Activated CD8-positive, alpha-beta memory T cell treated with anti-CD3 and anti-CD28 coated beads for 24 hours (primary cell): ENCODE data around the gene COX8C.
"Not testable (repeated sequence)": the region's sequence is repeated elsewhere in the genome, so short reads cannot be mapped to it uniquely, and the experiment has no call there.

Experiments used
- DNase-seq: peaks from one replicate; pipeline ENCODE4 v3.0.0-alpha.2; 2020

COX8C gene

DNA sequence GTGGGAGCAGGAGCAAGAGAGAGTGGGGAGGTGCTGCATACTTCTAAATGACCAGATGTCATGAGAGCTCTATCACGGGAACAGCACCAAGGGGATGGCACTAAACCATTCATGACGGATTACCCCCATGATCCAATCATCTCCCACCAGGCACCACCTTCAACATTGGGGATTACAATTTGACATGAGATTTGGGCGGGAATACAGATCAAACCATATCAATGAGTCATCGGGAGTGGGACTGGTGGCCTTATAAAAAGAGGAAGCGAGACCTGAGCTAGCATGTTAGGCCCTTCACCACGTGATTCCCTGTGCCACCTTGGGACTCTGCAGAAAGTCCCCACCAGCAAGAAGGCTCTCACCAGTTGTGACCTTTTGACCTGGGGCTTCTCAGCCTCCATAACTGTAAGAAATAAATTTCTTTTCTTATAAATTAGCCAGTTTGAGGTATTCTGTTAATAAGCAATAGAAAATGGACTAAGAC lies 28.7 kb downstream of the COX8C start:
- no peak for DNase-seq

DNA sequence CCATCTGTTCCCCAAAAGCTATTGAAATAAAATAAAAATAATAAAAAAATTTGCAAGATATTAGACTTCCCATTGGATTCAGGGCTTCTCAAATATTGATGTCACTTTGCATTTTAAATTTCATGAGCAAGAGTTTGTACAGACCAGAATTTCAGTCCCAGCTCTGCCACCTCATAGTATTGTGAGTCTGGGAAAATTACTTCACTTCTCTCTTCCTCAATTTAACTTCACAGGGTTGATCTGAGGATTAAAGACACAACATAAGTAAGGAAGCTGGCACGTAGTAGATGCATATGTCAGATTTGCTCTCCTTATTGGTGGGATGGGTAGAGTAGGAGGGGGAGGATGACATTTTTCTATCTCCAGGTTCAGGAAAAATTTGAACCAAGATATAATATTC lies 32.8 kb downstream of the COX8C start:
- no peak for DNase-seq

DNA sequence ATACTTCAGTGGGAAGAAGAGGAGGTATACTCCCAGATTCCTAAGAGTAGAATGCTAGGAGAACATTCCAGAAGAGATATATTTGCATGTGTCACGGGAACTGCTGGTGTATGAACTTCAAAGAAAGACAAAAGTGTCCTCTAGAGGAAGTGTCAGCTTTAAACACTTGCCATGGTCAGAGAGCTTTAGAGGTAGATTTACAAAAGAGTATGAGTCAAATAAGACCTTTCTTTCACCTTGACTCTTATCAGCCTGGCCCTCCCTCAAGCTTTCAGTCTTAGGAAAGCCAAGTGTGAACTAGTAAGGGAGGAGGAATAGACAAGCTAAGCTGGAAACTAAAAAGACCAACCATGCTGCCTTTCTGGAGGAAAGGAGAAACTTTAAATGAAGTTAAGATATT lies 34.7 kb downstream of the COX8C start:
- DNase-seq = no peak

DNA sequence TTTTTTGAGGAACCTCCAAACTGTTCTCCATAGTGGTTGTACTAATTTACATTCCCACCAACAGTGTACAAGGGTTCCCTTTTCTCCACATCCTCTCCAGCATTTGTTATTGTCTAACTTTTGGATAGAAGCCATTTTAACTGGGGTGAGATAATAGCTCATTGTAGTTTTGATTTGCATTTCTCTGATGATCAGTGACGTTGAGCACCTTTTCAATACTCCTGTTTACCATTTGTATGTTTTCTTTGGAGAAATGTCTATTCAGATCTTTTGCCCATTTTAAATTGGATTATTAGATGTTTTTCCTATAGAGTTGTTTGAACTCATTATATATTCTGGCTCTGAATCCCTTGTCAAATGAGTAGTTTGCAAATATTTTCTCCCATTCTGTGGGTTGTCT lies 37.3 kb downstream of the COX8C start:
- not testable (repeated sequence) for DNase-seq

DNA sequence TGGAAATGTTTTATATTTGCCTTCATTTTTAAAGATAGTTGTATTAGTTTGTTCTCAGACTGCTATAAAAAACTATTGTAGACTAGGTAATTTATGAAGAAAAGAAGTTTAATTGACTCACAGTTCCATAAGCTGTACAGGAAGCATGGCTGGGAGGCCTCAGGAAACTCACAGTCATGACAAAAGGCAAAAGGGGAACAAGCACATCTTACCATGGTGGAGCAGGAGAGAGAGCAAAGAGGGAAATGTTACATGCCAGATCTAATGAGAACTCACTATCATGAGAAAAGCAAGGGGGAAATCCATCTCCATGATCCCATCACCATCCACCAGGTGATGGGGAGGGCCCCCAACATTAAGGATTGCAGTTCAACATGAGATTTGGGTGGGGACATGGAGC lies 48.2 kb downstream of the COX8C start:
- DNase-seq = no peak

DNA sequence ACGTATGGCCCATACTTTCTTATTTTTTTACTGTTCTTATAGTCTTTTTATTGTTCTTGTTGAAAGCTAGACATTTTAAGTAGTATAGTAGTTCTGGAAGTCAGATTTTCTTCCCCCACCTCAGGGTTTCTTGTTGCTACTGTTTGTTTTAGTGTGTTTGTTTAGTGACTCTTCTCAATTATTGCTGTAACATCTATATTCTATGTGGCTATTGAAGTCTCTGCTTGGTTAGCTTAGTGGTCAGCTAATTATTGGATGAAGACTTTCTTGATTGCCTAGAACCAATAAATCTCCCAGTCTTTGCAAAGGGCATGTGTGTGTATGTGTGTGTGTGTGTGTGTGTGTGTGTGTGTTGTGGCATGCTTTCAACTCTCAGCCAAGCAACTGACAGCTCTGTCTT lies 49.5 kb downstream of the COX8C start:
- DNase-seq = no peak
